ENCODE data around the gene TSPAN5.

DNA sequence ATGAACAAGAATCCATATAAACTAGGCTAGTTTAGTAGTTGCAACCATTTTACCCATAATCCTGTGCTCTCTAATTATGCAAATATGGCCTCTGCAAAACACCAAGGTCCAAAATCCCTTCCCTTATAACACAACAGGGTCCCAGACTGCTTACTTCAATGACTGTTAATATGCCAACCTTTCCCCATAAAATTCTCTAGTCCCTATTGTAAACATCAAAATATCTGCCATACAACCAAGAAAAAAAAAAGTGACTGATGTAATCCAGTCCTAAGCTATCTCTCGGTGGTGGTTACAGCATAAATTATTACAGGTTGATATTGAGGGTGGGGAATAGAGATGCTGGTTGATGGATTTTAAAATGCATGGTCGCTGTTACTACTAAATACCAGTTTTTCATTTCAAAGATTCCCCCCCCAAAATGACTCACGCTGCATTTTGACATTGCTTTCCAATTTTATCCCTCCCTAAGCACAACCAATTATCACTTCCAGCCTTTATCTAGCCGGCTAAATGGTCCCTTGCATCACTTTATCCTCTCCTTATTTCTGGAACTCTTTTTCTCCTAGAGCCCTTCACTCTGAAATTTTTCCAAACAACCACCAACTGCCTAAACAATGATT, 44.8 kb downstream of the TSPAN5 start:
- TF ChIP-seq, protein P1, sequence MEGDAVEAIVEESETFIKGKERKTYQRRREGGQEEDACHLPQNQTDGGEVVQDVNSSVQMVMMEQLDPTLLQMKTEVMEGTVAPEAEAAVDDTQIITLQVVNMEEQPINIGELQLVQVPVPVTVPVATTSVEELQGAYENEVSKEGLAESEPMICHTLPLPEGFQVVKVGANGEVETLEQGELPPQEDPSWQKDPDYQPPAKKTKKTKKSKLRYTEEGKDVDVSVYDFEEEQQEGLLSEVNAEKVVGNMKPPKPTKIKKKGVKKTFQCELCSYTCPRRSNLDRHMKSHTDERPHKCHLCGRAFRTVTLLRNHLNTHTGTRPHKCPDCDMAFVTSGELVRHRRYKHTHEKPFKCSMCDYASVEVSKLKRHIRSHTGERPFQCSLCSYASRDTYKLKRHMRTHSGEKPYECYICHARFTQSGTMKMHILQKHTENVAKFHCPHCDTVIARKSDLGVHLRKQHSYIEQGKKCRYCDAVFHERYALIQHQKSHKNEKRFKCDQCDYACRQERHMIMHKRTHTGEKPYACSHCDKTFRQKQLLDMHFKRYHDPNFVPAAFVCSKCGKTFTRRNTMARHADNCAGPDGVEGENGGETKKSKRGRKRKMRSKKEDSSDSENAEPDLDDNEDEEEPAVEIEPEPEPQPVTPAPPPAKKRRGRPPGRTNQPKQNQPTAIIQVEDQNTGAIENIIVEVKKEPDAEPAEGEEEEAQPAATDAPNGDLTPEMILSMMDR (IDR thresholded peaks at IDR 0.05): no peak
- TF ChIP-seq POLR2A (IDR thresholded peaks at IDR 0.05) (no peak), POLR2AphosphoS5 (IDR thresholded peaks at IDR 0.05) (no peak), EP300 (IDR thresholded peaks at IDR 0.05) (no peak)

Measured in stomach (tissue), 4 donors.